Stimulated activated CD4-positive, alpha-beta T cell treated with anti-CD3 and anti-CD28 coated beads, Interleukin-4, amount 100 ng/mL, for 4 hours (primary cell): ENCODE data around the gene COX10.
"Not testable (repeated sequence)": the region's sequence is repeated elsewhere in the genome, so short reads cannot be mapped to it uniquely, and the experiment has no call there.

Experiments
- DNase-seq, 2 experiments: peaks; one replicate each; pipeline ENCODE4 v3.0.0-alpha.2; 2020

The COX10 gene

DNA sequence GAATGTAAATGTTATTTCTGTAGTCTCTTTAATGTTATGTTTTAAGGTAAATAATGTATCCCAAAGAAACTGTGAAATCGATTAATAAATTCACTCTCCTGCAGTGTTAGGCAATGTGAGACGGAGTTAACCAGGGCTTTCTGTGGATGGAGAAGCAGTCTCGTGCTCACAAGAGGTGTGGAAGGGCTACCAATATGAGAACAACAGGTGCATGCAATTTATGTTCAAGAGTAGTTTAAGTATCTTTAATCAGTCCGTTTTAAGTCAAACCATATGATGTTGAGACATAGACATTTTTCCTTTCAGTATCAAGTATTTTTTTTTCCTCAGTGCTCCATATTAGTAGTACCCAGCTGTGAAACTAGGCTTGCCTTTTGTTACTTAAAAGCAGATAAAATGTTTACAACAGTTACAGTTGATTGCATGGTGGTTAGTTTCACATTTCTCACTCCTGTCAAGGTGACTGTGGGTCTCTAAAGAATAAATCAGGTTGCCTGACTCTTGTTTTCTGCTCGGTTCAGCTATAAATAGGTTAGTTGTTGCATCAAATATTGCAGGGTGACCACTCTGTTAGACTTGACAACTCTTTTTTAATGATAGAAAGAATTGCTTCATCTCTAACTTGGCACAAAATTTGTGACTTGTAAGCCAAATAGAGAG, 54.4 kb downstream of the COX10 start:
- no peak for DNase-seq

- no peak for DNase-seq
Observed at GRCh38 chr17:14124854-14125253, 55.5 kb downstream of the COX10 start.

DNA sequence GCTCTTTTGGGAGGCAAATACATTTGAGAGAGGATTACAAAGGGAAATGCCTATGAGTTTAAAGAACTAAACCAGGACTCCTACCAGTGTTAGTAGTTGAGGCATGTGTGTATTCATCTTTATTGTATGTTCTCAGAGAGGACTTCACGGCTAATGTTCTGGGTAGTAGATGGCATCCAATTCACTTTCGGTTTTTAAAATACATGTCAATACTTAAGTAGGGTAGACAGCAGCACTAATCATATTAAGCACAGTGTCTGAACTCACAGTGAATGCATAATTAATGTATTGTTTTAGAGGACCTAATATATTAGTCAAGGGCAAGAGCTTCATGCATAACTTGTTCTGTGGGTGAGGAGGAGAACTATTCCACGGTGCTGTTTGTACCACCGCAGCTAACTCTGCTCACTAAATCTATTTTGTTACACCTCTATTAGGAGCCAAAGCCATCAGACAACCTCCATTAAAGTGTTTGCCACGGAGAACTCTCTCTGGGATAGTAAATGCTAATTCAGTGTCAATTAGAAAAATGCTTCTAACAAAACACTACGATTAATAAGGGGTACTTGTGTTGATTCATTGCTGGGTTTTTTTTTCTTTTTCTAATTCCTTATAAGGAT, 56.3 kb downstream of the COX10 start:
- no peak for DNase-seq

GRCh38 chr17:14133104-14133503, 63.8 kb downstream of the COX10 start:
- DNase-seq: no peak

DNA sequence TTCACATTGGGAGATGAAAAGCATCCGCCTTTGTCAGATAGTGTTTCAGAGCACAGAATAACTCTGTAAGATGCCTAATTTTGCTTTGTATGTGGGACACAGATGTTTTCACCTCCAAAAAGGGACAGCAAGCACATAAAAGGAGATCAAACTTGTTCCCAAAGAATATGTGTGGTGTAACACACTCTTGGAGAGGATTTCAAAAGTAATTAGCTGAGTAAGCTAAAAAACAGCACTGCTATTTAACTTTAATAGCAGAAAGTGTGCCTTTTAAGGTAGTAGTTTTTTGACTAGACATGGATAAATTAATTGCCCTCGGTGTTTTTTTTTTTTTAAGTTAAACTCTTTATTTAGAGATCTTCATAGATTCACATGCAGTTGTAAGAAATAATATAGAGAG, 65.2 kb downstream of the COX10 start:
- DNase-seq: no peak

- no peak for DNase-seq
Observed at GRCh38 chr17:14135906-14136590, 66.7 kb downstream of the COX10 start.

GRCh38 chr17:14138649-14139048, 69.3 kb downstream of the COX10 start:
- DNase-seq: no peak

GRCh38 chr17:14143688-14144087, 74.4 kb downstream of the COX10 start:
- DNase-seq: no peak

- DNase-seq: no peak
Observed at GRCh38 chr17:14144508-14144907, 75.2 kb downstream of the COX10 start.

DNA sequence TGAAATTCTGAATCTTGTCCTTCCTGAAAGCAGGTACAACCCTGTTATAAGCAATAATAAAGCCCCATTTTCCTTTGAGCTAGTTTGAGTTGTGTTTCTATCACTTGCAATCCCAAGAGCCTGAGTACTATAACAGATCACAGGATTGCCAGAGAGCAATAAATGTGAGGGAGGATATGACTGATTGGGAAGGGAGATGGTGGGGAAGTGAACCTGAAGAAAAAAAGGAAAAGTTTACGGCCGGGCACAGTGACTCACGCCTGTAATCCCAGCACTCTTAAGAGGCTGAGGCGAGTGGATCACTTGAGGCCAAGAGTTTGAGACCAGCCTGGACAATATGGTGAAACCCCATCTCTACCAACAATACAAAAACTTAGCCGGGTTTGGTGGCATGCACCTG, 80.4 kb downstream of the COX10 start:
- no peak for DNase-seq

- DNase-seq: no peak
Observed at GRCh38 chr17:14150619-14151018, 81.3 kb downstream of the COX10 start.

DNA sequence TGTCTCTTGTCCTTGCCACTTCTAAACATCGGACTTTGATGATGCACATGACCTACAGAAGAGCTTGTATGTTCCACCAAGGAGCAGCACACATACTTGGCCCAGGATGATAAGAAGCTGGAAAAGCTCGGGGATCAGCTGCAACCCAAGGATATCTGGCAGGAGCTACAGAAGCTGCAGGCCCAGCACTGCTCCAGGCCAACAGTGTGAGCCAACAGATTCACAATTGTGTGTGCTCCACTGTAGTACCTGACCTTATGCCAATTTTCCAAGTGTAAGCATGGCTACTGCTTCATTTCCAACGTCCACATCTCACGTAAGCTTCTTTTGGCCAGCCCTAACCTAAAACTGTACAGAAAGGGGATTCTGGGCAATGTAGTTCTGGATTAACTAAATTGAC, 83.4 kb downstream of the COX10 start:
- no peak for DNase-seq

- no peak for DNase-seq
Observed at GRCh38 chr17:14153374-14153773, 84.1 kb downstream of the COX10 start.

GRCh38 chr17:14156689-14157088, 87.4 kb downstream of the COX10 start:
- DNase-seq: no peak

DNA sequence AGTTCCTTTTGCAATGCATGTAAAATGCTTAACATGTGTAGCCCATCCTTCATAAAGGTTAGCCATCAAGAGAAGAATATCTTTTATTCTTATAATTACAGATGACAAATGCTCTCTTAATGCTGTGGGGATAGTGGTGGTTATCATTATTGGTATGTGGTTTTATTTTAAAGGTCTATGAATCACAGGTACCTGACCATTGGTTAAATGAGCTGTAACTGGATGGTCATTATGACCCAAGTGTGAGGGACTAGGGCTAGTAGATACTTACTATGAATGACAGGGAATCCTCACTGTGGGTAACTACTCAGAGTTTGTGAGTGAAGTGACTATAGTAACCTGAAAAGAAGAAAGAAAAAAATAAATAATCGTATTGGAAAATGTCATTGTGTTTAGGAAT, 88.5 kb downstream of the COX10 start:
- DNase-seq: no peak

GRCh38 chr17:14158707-14159106, 89.4 kb downstream of the COX10 start:
- no peak for DNase-seq

DNA sequence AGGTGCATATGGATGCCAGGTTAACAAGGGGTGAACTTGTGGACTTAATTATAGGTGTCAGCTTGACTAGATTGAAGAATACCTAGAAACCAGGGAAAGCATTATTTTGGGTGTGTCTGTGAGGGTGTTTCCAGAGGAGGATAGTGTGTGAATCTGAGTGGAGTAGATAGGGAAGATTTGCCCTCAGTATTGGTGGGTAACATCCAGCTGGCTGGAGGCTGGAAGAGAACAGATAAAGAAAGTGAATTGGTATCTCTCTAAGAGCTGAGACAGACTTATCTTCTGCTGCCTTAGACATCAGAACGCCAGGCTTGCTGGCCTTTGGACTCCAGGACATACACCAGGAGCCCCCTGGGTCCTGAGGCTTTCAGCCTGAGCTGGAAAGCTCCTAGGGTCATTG, 92.1 kb downstream of the COX10 start:
- DNase-seq: no peak

DNA sequence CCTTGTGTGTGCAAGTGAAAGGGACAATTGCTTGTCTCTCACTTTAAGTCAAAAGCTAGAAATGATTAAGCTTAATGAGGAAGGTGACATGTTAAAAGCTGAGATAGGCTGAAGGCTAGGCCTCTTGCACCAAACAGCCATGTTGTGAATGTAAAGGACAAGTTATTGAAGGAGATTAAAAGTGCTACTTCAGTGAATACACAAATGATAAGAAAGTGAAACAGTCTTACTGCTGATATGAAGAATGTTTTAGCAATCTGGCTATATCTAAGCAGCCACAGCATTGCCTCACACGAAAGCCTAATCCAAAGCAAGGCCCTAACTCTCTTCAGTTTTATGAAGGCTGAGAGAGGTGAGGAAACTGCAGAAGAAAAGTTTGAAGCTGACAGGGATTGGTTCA, 96.3 kb downstream of the COX10 start:
- no peak for DNase-seq

- DNase-seq: not testable (repeated sequence)
Observed at GRCh38 chr17:14167831-14168230, 98.5 kb downstream of the COX10 start.

GRCh38 chr17:14168582-14168981, 99.3 kb downstream of the COX10 start:
- DNase-seq: no peak

DNA sequence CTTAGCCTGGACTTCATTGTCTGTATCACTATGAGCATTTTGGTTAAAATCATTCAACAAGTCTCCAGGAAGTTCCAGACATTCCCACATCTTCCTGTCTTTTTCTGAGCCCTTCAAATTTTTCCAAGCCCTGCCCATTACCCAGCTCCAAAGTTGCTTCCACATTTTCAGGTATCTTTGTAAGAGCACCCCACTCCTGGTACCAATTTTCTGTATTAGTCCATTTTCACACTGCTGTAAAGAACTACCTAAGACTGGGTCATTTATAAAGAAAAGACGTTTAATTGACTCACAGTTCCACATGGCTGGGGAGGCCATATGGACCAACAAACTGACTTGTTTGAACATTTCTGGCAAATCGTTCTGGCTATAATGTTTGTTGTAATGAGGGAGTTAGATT, 100.0 kb downstream of the COX10 start:
- no peak for DNase-seq

GRCh38 chr17:14169901-14170300, 100.6 kb downstream of the COX10 start:
- DNase-seq: no peak

DNA sequence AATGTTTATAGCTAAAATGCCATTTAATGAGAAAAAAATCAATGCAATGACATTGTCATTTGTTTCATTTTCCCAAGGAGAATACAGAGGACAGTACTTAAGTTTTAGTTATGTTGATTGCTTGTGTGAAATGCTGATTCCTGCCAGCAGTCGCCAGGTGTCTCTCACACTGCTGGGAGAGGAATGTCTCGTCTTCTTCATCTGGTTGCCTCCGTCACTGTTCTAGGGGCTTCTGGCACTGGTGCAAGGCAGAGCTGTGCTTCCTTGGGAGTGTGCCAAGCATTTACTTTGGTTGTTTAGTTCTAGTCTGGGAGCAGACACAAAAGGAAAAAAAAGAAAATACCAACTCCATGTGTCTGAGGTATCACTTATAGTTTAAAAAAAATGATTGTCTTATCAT, 107.7 kb downstream of the COX10 start:
- DNase-seq: not testable (repeated sequence)

- not testable (repeated sequence) for DNase-seq
Observed at GRCh38 chr17:14177801-14178200, 108.5 kb downstream of the COX10 start.
